Neural cell (in vitro differentiated cells): ENCODE measurements around the gene ATP11A. TPM values are rescaled to one million over a fixed set of nuclear protein-coding genes. Genes with fewer than 3 reads are reported as not detected.

Experiments
- H2AFZ ChIP-seq: fragments of 200-600, 300-800 bp; sonication (generic), shearing (Covaris generic); 2 replicates; pipeline ENCODE4 v1.6.0; 2014; ENCODE audit warnings: low read depth, mild to moderate bottlenecking, antibody characterized with exemption, low read length, moderate library complexity
- H3F3A ChIP-seq: fragments of 200-600 bp; shearing (Covaris generic); 2 replicates; pipeline ENCODE4 v1.6.1; 2016; ENCODE audit warnings: mild to moderate bottlenecking, moderate library complexity, mixed read lengths, antibody characterized with exemption, low read length; ENCODE audit not compliant: insufficient read depth, poor library complexity, severe bottlenecking
- H3K27ac ChIP-seq: fragments of 200-600, 300-800 bp; sonication (generic), shearing (Covaris generic); 2 replicates; pipeline ENCODE4 v1.5.1; 2014; ENCODE audit warnings: mild to moderate bottlenecking, low read length, moderate library complexity
- H3K27me3 ChIP-seq: fragments of 300-800, 200-600 bp; sonication (generic), shearing (Covaris generic); 2 replicates; pipeline ENCODE4 v1.6.0; 2014; ENCODE audit warnings: mild to moderate bottlenecking, low read depth, low read length, moderate library complexity; ENCODE audit not compliant: insufficient read depth
- H3K36me3 ChIP-seq: fragments of 300-800, 200-600 bp; sonication (generic), shearing (Covaris generic); 2 replicates; pipeline ENCODE4 v1.5.1; 2014; ENCODE audit warnings: mild to moderate bottlenecking, antibody characterized with exemption, low read length, moderate library complexity; ENCODE audit not compliant: insufficient read depth
- H3K4me2 ChIP-seq: fragments of 300-800, 200-600 bp; sonication (generic), shearing (Covaris generic); 2 replicates; pipeline ENCODE4 v1.6.0; 2014; ENCODE audit warnings: mild to moderate bottlenecking, low read length
- H3K4me3 ChIP-seq: fragments of 300-800, 200-600 bp; sonication (generic), shearing (Covaris generic); 2 replicates; pipeline ENCODE4 v1.5.1; 2014; ENCODE audit warnings: mild to moderate bottlenecking, low read length, moderate library complexity
- H3K79me2 ChIP-seq: fragments of 200-600 bp; shearing (Covaris generic); replicated peaks from 2 replicates; pipeline ENCODE4 v1.6.0; 2014; ENCODE audit warnings: mild to moderate bottlenecking, low read length, moderate library complexity; ENCODE audit not compliant: insufficient read depth
- H3K9ac ChIP-seq: fragments of 300-800, 200-600 bp; sonication (generic), shearing (Covaris generic); 2 replicates; pipeline ENCODE4 v1.6.1; 2016; ENCODE audit warnings: mild to moderate bottlenecking, low read length, mixed read lengths
- H3K9me2 ChIP-seq: fragments of 200-600 bp; shearing (Covaris generic); 2 replicates; pipeline ENCODE4 v1.6.1; 2016; ENCODE audit warnings: mild to moderate bottlenecking, low read length, mixed read lengths; ENCODE audit not compliant: insufficient read depth
- H3K9me3 ChIP-seq: fragments of 200-600, 300-800 bp; sonication (generic), shearing (Covaris generic); 2 replicates; pipeline ENCODE4 v1.6.1; 2016; ENCODE audit warnings: mild to moderate bottlenecking, mixed run types, low read length, moderate library complexity, mixed read lengths
- H4K20me1 ChIP-seq: fragments of 200-600 bp; shearing (Covaris generic); 2 replicates; pipeline ENCODE4 v1.6.1; 2016; ENCODE audit warnings: mild to moderate bottlenecking, mixed run types; ENCODE audit not compliant: insufficient read depth
- CTCF ChIP-seq: fragments of 450-650 bp; IDR thresholded peaks from 2 replicates; pipeline ENCODE4 v1.5.1; 2014; ENCODE audit warnings: antibody characterized with exemption, mild to moderate bottlenecking, moderate library complexity; ENCODE audit not compliant: poor library complexity, severe bottlenecking
- EP300 ChIP-seq: fragments of 450-650 bp; conservative IDR thresholded peaks from 2 replicates; pipeline ENCODE4 v1.6.1; 2014; ENCODE audit warnings: antibody characterized with exemption, mild to moderate bottlenecking, moderate library complexity; ENCODE audit not compliant: poor library complexity, severe bottlenecking
- EZH2 ChIP-seq: fragments of 200-600, 300-800 bp; shearing (Covaris generic), sonication (generic); IDR thresholded peaks from 2 replicates; pipeline ENCODE4 v1.6.1; 2014; ENCODE audit warnings: antibody characterized with exemption, low read length, borderline replicate concordance, mild to moderate bottlenecking; ENCODE audit not compliant: insufficient read depth, poor library complexity, severe bottlenecking
- MXI1 ChIP-seq: fragments of 450-650 bp; conservative IDR thresholded peaks from 2 replicates; pipeline ENCODE4 v1.6.1; 2014; ENCODE audit warnings: antibody characterized with exemption, mild to moderate bottlenecking; ENCODE audit not compliant: poor library complexity, severe bottlenecking
- POLR2AphosphoS5 ChIP-seq: IDR thresholded peaks from 2 replicates; pipeline ENCODE4 v1.6.1; 2012
- RAD21 ChIP-seq: fragments of 450-650 bp; conservative IDR thresholded peaks from 2 replicates; pipeline ENCODE4 v1.6.1; 2014; ENCODE audit warnings: antibody characterized with exemption, mild to moderate bottlenecking, moderate library complexity
- REST ChIP-seq: IDR thresholded peaks from 2 replicates; pipeline ENCODE4 v1.6.1; 2012; ENCODE audit warnings: borderline replicate concordance
- SMC3 ChIP-seq: fragments of 450-650 bp; conservative IDR thresholded peaks from 2 replicates; pipeline ENCODE4 v1.6.1; 2014; ENCODE audit warnings: antibody characterized with exemption, mild to moderate bottlenecking, moderate library complexity; ENCODE audit not compliant: poor library complexity
- TAF1 ChIP-seq: IDR thresholded peaks from 2 replicates; pipeline ENCODE4 v1.6.1; 2012; ENCODE audit warnings: low read depth
- polyA plus RNA-seq: library from polyadenylated mRNA; depleted of rRNA; stranded (reverse); fragments of >200 nt; gene quantifications from 2 replicates; pipeline ENCODE4 v1.2.3, GENCODE V29; 2014

ATP11A gene
- polyA plus RNA-seq, 1 donor from 2014 or later = 3.0 TPM

DNA sequence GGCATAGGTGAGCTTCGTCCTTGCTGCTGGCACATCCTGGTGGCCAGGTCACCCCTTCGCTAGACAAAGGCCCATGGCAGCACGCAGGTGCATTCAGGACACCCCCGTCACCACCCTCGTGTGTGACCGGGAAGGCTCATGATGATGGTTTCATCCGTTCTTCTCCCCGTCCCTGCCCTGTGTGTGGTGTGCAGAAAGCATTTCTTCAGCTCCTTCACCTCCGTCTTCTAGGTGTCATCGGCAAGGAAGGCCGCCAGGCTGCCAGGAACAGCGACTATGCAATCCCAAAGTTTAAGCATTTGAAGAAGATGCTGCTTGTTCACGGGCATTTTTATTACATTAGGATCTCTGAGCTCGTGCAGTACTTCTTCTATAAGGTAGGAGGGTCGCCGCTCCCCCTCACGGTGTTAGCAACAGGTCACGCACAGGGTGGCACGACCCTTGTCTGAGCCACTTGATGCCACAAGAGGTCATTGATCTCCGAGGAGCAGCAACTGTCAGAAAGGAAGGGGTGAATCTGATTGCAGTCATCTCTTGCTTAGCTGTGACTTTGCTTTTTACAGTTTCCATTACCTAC lies 168.2 kb downstream of the ATP11A start:
- Histone ChIP-seq H3F3A (no peaks in the 10 kb centered on the region), H3K9me2 (no peaks in the 10 kb centered on the region), H3K9me3 (no peaks in the 10 kb centered on the region), H3K9ac (no peak overlapping the region), H3K79me2 (no peaks in the 10 kb centered on the region), H4K20me1 (no peaks in the 10 kb centered on the region), H3K27me3 (no peaks in the 10 kb centered on the region), H3K4me2 (no peak overlapping the region), H2AFZ (no peak overlapping the region), H3K27ac (no peak overlapping the region), H3K36me3 (no peaks in the 10 kb centered on the region), H3K4me3 (no peak overlapping the region)
- TF ChIP-seq REST (no peak), TAF1 (no peak), SMC3 (no peak), EP300 (no peak), CTCF (no peak), EZH2 (no peak), POLR2AphosphoS5 (no peak), RAD21 (no peak), MXI1 (no peak)

GRCh38 chr13:112859128-112859816 lies 169.4 kb downstream of the ATP11A start:
- Histone ChIP-seq H3K4me3 (no peak overlapping the region), H3K36me3 (no peaks in the 10 kb centered on the region)
- TF ChIP-seq POLR2AphosphoS5 = no peak
- TF ChIP-seq RAD21 = no peak
- no peak for TF ChIP-seq REST
- no peak for TF ChIP-seq TAF1
- TF ChIP-seq CTCF = no peak
- no peak for TF ChIP-seq SMC3
- TF ChIP-seq EZH2 = no peak
- no peak for TF ChIP-seq MXI1

More at GRCh38 chr13:112859128-112859816, 169.4 kb downstream of the ATP11A start:
- H4K20me1 ChIP-seq = no peaks in the 10 kb centered on the region
- no peak overlapping the region for H3K9ac ChIP-seq
- no peaks in the 10 kb centered on the region for H3F3A ChIP-seq
- no peaks in the 10 kb centered on the region for H3K27me3 ChIP-seq
- H3K4me2 ChIP-seq = no peak overlapping the region
- H2AFZ ChIP-seq = no peak overlapping the region
- no peaks in the 10 kb centered on the region for H3K9me3 ChIP-seq
- no peaks in the 10 kb centered on the region for H3K9me2 ChIP-seq
- H3K79me2 ChIP-seq = no peaks in the 10 kb centered on the region
- no peak overlapping the region for H3K27ac ChIP-seq
